HG03103 (cell line): ENCODE measurements around the gene TLCD3B.

Experiments used
- ATAC-seq: cut with Tn5 transposase; IDR thresholded peaks from one replicate; pipeline ENCODE4 v1.9.1; 2021; ENCODE audit warnings: low read depth; ENCODE audit not compliant: unreplicated experiment

TLCD3B gene

DNA sequence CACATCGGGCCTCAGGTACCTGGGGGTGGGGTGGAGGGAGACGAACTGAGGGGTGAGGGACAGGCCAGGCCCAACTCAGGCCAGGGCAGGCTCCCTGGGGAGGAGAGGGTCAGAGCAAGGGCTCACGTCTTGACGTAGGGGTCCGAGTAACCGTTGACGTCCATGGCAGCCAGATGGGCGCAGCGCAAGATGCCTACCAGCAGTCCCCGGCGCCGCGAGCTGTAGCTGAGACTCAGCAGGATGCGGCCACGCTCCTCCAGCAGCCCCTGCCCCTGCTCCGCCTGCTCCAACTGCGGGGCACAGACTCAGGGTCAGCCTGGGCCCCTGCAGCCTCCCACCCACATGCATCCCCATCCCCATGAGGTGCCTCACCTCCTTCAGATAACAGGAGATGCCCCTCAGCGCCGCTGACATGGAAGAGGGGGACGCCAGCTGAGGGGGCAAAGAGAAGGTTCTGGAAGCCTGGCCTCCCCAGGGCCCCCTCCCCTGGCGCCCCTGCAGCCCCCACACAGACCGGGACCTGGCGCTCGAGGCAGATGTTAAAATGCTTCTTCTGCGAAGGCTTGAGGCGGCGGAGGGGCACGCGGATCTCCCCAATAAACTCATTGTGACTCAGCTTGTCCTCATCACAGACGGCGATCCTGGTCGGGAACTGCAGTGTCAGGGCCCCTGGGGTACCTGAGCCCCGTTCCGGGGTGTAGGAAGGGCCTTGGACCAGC is 24.3 kb downstream of the TLCD3B start:
- ATAC-seq: no peak

DNA sequence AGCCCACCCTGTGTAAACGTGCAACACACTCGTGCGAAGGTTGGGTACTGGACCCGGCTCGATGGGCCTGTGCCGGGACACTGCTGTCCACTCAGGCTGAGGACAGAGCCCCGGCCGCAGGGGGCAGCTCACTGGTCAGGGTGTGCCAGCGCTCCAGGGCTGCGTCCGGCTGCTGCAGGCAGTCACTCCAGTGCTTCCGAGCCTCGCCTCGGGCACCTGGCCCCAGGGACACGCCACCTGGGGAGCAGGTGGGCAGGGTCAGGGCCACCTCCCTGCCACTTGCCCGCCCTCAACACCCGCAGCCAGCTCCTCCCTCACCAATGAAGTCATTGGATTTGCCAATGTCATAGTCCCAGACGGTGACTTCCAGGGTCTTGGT is 25.0 kb downstream of the TLCD3B start:
- no peak for ATAC-seq

DNA sequence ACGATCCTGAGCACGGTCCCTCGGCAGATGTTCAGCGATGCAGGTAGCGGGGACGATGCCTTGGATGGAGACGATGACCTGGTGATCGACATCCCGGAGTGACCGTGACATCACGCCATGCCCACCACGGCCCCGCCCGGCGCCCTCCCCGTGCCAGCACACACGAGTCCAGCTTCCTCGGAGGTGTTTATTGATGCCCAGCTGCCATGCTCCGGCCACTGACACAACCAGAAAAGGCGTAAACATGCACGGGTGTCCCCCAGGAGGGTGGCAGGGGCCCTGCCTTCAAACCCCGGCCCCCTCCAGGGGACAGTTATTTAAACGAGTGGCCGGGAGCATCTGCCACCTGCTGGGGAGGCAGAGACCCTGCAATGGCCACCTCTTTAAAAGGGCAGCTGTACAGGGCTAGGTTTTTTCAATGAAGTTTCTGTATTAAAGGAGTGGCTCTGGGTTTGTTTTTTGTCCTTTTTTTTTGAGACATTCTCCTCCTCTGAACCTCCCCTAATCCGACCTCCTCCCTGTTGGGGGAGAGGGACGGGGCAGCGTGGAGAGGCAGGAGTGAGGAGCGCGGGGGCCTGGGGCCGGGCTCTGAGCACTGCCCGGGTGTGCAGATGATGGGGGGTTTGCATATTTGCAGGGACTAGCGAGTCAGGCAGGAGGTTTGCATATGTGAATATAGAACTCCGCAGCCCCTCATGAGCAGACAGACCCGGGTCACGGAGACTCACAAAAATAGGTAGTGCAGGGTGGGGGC is 25.6 kb downstream of the TLCD3B start:
- no peak for ATAC-seq

DNA sequence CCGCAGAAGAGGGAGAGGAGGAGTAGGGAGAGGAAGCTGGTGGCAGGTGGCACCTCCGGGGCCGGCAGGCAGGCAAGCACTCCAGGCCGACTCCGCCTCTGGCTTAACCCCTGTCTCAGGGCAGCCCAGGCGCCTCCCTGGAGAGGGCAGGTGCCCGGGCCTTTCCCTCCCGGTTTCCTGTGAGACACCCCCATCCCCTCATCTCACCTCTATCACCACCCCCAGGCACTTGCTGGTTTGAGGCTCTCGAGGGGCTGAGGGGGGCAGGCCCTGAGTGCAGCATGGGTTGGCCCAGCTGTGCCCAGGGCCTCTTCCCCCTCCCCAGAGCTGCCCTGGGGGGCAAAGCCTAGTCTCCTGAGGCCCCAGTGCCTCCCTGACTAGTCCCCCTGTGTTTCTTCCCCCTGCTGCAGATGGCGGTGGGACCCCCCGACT is 26.2 kb downstream of the TLCD3B start:
- no peak for ATAC-seq

DNA sequence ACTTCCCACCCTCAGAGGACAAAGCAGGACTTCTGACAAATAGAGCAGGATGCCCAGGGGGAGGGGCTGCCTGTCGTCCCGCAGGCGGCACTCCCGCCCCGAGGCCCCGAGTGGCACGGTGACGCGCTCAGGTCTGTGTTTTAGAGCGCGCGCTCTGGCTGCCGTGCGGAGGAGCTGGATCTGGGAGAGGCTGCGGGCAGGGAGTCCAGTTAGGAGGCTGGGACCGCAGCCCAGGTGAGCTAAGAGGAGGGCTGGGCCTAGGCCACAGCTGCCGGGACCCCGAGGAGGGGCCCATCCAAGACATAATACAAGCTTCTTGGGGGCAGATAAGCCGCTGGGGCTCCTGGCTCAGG is 26.7 kb downstream of the TLCD3B start:
- ATAC-seq: no peak

DNA sequence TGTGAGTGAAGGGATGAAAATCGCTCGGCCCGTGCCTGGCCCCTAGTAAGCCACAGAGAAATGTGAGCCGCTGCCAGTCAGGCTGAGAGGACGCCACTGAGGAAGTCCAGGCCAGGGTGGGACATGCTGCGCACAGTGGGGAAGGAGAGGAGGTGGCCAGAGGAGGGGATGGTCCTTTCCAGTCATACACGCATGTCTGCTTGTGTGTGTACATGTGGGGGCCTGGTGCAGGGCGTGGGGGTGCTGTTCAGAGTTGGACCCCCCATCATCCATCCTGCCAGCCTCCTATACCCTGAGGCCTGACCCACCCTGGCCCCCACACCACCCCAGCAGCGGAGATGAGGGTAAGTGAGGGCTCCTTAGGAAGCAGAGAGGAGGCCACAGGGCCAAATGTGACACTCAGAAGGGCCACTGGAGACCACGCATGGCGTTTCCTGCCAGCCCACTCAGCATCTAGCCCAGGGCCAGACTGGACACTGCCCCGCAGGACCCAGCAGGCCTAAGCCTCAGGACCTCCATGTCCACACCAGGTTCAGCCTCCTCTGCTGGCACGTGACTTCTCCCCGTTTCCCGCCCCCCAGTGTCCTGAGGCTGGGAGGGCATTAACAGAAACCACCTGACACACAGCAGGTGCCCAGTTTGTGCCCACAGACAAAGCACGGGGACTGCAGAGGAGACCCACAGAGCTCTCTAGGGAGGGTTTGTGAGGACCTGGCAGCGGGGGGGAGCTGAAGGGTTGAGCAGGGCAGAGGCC is 27.2 kb downstream of the TLCD3B start:
- no peak for ATAC-seq

DNA sequence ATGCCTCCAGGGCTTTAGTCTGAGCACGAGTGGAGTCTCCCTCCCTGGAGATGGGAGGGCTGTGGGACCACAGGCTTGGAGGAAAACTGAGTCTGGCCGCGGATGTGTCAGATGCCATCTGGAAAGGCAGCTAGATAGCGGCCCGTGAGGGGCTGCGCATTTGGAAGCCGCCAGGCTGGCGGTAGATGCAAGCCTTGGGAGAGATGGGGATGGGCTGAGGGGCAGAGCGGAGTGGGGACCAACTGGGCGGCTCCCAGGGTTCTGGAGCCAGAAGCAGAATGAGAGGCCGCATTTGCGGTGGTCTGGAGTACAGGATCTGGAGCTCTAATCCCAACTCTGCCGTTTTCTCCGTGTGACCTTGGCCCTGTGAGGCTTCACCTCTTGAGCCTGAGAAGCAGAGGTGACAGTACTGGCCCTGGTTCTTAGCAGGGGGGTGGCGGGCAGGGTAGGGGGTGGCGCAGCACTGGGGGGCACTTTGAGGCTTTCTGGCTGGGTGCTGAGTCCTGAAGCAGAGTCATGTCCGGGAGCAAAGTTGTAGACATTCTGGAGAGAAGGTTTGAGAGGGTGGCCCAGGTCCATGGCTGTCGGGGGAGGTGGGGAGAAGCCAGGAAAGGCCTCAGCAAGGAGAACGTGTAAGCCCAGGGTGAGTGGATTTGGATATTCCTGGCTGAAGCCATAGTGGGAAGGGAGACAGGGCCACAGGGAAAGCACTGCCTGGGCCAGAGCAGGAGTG is 28.3 kb downstream of the TLCD3B start:
- ATAC-seq: no peak

DNA sequence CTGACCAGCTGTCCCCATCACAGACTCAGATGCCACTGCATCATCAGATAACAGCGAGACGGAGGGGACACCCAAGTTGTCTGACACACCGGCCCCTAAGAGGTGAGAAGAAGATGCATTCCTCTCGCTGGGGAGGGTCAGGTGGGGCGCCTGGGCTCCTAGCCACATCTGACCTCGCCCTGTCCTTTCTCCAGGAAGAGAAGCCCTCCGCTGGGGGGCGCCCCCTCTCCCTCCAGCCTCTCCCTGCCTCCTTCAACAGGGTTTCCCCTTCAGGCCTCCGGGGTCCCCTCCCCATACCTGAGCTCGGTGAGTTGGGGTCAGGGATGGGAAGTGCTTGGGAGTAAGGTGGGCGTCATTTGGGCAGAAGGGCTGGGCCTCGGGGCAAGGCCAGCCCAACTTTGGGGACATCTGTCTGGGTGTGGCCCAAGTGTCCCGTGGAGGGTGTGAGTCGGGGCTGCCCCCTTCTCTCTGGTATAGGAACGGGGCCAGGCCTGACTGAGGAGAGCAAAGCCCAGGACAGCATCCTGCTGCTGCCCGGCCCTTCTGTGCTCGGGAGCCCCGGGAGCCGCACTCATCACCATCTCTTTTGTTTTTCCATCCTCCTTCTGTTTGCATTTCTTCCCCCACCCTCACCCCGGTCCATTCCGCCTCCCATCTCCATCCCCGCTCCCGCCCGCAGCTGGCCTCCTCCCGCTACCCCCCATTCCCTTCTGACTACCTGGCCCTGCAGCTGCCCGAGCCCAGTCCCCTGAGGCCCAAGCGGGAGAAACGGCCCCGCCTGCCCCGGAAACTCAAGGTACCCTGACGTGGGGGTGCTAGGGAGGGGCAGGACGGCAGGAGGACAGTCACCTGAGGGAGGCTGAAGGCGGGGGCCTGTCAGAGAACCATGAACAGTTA is 30.1 kb downstream of the TLCD3B start:
- ATAC-seq: no peak

DNA sequence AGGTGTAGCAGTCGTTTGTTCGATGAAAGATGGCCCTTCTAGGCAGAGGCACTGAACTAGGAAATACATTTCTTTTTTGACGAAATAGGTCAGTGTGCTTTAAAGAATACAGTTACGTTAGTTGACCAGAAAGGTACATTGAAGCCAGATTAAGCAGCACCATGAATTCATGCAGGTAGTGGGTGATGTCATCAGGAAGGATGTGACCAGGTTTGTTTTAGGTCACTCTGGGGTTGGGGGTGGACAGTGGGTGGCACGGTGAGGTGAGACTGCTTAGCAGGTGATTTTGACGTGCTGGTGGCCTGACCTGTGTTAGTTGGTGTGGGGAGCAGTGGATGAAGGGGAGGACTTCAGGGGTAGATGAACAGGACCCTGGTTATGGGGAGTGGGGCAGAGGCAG is 31.5 kb downstream of the TLCD3B start:
- ATAC-seq: no peak

DNA sequence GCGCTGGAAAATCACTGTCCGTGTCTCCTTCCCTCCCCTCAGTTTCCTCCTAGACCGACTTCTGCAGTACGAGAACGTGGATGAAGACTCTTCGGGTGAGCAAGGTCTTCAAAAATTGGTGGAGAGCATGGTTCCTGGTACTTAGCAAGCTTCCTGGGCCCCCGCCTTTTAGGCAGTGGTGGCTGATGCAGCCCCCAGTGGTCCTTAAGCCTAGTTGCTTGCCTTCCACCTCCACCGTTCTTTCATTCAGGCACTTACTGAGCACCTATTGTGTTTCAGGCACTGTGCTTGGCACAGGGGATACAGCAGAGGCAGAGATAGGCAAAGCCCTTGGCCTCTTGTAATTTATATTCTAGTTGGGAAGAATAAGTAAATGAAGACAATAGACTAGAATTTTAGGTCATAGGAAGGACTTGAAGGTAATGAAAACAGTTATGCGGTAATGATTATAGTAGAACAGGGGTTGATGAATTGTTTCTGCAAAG is 34.3 kb downstream of the TLCD3B start:
- ATAC-seq: no peak

DNA sequence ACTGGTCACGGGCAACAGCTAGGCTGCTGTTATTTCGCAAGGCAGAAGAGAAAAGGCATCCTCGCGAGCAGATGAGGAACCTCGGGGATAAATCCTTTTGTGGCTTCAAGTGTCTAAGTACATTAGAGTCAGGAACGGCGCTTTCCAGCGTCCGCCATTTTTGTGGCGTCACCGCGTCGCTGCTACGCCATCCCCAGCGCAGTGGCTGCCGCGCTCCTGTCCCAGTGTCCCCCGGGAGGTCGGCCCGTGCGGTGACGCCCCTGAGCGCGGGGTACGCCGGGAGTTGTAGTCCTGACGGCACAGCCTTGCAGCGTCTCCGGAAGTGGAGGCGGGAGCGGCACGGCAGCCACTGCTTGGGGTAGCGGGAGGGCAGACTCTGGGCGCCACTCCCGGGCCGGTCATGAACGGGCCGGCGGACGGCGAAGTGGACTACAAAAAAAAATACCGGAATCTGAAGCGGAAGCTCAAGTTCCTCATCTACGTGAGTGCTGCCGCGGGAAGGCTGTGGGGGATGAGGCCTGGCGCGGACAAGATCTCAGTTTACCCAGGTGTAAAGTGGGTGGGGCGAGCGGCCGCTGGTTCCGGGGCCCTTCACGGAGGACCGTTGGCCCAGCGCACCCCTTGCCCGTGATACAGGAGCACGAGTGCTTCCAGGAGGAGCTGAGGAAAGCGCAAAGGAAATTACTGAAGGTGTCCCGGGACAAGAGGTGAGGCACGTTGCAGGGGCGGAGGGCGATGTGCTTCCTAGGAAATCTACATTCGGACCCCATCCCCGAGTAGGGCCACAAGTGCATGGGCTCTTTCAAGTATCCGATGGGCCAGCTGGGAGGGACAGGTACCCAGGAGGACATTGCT is 34.9 kb downstream of the TLCD3B start, which contains the start of gene INO80E:
TSS of gene INO80E (plus strand) at position 331 of the 855 bp plus-strand sequence. CDS start at position 401, 70 bp downstream.
- ATAC-seq: peak; percentile 90

DNA sequence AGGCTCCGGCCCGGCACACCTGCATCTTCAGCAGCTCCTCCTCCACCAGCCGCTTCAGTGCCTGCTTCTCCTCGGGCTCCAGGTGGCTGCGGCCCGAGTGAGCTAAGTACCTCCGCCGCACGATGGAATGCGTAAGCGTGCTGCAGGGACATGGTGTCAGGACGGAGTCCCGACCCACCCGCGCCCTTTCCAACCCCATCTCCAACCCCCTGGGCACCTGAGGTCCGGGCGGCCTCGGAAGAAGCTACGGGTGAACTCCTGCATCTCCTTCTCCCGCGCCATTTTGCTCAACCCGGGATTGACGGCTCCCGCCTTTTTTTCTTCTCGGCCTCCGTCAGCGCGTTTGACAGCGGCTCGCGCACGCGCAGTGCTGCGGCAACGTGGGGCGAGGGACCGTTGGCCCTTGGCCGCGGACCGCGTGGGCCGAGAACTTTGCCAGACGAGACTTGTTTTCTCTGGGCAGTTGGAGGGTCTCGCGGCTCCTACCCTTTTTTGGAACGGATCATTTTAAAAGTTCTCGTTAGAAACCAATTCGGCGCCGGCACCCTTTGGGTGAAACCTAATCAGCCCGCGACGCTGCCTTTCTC is 35.7 kb downstream of the TLCD3B start, which contains the start of gene HIRIP3:
TSS of gene HIRIP3 (minus strand) at position 294 of the 587 bp plus-strand sequence. CDS start at position 282, 12 bp downstream.
- peak; percentile 42 for ATAC-seq

DNA sequence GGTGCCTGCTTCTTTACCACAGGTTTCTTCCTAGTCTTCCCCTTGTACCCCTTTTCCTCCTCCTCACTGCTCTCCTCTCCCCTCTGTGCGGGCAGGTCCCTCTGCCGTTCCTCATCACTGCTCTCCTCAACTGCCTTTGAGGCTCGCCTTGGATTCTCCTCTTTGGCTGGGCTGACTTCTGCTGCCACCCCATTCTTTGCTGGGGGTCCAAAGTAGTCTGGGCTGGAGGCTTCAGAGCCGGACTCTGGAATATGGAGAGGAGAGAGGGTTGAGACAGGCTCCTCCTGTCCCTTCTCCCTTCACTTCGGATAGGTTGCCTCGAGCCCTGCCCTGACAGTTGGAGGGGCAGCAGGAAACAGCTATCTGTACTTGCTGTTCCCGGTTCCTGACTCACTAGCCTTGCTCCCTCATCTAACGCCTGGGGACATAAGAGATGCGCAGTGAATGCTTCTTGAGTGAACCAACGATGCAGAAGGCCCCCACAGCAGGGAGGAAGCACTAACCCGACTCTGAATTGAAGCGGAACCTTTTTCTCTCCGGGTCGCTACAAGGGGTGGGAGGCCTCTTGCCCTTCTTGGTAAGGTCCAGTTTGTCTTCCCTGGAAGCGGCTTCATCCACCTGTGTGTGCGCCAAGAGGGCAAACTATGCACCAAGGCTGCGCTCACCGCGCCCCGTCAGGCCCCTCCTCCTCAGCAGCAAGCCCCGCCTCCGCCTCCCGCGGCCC is 36.3 kb downstream of the TLCD3B start:
- no peak for ATAC-seq

DNA sequence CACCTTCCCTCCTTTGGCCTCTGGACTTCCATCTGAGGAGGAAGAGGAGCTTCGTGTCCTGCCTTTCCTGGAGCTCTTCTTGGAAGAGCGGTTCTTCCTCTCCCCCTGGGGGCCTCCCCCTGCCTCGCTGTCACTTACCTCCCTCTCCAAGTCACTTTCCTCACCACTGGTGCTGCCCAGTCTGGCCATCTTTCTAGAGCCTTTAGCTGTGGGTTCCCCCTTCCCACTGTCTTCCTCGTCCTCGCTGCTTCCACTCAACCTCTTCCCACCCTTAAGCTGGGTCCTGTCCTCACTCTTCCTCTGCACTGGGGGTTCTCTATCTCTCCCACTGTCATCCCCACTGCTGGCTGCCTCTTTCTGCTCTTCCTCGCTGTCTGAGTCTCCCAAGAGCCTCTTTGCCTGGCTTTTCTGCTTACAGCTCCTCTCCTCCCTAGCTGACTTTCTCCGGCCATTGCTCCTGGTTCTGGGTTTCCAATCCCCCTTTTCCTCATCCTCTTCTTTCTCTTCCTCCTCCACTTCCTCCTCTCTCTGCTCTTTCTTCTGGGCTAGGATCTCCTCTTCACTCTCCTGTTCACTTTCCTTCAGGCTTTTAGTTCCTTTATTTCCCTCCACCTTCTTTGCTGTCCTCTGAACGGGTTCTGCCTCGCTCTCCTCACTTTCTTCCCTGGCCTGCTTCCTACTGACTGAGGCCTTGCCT is 37.0 kb downstream of the TLCD3B start:
- no peak for ATAC-seq

DNA sequence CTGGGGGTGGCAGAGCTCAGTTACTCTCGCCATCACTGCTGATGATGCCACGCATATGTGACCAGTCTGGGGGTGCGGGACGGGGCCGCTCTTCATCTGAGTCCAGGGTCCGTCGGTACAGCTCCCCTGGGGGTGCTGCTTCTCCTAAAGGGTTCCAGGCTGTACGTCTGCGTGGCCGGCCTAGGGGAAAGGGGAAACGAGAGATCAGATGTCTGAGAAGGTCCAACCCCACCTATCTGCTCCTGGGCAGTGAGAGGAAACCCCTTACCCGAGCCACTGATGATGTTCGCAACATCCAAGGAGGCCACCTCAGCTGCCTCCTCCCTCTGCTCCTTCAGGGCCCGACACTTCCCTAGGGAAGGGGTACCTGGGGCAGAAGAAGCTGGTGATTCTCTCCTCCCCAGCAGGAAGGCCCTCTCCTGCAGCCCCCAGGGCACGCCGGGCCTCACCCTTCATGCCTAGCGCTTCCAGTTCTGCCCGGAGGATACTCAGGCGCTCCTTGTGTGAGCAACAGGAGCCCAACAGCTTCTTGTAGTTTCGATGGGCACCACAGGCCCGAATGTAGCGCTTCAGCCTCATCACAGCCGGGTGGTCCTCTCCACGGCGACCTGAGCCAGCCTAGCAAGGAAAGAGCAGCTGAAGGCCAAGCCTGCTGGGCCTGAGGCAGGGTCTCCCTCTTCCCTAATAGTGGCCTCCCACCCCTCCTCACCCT is 37.7 kb downstream of the TLCD3B start:
- ATAC-seq: no peak

DNA sequence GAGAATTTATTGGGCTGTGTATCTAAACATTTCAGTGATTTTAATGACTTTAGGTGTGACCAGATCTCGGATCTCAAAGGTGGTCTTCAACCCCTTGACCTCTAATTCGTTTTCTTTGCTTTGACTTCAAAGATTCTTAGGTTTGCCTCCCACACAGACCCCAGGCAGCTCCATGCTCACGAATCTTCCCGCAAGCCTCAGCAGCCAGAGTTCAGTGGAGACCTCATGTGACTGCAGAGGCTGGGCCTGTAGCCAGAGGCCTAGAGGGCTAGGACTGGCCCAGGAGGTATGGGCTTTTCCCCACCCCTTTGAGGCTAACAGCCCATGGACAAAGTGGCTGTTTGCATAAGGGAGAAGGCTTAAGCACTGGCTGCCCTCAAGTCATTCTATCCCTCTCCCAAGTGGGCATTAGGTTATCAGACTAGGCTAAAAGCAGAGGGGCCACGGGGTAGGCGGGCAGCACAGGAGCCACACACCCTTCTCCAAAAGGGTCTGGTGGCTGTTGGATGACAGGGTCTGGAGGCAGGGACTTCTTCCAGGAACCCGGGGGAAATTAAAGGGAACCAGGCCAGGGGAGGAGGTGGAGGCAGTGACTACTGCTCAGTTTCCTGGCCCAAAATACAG is 38.6 kb downstream of the TLCD3B start:
- ATAC-seq: no peak
